GM03348 (cell line): ENCODE measurements around the gene SEC16A.

ENCODE experiments used
- DNase-seq: peaks from one replicate; pipeline ENCODE4 v3.0.0; 2012; ENCODE audit warnings: low spot score

The SEC16A gene

DNA sequence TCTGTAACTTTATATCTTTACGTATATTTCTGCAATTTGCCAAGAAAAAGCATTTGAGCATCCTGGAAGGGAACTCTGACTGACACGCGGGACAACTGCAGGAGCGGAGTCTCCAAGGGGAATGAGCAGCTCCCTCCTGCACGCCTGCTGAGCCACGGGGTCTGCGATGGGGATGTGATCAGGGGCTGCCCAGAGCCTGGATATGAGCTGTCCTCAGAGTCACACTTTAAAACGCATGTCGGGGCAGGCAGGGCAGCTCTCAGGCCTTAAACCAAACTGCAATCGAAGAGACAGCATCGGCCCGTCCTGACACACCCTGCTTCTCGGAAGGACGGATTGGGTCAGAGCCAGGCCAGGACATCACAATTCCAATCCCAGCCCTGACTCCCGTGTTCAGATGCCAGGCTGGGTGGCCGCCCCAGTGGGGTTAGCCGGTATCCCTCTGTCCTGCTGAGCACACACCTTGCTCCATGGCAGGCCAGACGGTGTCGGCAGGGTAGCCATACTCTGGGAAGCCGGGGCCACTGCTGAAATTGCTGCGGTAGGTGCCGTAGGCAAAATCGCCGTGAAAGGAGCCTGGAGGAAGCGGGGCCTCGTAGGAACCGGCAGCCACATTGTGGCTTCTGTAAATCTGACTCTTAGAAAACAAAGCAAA lies 17.2 kb downstream of the SEC16A start:
- DNase-seq = no peak

DNA sequence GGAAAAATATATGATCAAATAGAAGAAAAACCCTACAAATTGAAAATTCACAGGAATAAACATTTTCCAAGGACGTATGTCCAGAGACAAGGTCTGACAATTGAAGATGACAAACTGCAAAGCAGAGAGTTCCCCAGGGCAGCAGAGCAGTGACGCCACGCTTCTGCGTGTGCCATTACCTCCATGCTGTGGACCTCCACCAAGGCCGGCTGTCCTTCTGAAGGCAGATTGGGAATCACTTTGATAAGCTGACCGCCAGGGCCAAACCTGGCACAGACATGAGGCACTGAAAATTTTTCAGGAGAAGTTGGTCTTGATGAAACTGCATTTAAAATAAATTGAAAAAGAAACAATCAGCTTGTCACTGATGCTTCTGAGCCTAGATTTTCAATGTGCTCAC lies 18.6 kb downstream of the SEC16A start:
- no peak for DNase-seq

DNA sequence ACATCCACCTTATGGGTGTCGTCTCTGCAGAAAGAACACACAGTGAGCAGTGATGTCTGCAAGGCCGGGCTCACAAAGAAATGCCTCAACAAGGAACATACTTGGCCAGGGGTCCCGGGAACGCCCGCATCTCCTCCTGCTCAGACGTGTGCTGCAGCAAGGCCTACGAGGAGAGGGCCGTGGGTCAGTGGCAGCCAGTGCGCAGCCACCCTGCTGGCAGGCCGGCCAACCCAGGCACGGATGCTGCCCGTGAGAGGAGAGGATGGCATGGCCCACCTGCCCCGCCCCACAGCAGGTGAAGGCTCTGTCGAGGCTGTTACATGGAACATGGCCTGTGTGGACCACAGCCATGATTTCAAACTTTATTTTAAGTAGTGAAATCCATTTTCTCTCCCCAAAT lies 19.3 kb downstream of the SEC16A start:
- no peak for DNase-seq

DNA sequence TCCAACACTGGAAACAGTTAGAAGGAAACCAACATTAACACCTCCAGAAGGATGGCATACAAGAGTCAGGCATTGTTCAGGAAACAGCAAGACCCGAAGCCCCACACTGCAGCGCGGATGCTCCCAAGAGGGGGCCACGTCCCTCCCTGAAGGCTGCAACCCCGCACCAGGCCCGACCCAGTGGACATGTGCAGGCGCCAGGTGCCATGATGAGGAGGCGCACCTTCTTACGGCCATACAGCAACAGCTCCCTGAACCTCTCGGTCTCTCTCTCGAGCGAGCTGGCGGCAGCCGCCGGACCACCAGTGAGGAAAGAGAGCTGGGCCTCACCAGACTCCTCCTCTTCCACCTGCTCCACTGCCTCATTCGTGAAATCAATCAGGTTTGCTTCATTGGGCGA lies 20.2 kb downstream of the SEC16A start:
- no peak for DNase-seq

DNA sequence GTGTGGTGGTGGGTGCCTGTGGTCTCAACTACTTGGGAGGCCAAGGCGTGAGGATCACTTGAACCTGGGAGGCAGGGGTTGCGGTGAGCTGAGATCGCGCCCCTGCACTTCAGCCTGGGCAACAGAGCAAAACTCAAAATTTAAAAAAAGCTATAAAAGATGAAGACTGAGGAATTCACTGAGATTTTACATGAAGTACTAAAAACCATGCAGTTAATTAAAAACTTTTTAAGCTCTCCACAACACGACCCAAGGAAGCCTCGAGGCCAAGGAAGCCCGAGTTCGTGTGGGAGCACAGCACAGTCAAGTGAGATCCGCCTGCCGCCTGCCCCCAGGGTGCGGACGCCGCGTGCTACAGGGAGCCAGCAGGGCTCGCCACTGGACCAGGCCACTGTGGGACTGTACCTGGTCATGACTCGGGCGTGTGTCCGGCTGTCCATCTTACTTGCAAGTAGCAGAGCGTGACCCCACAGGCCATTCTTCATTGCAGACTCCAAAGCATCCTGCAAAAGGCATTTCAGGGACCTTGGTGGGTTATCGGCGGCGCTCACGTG lies 22.0 kb downstream of the SEC16A start:
- no peak for DNase-seq

DNA sequence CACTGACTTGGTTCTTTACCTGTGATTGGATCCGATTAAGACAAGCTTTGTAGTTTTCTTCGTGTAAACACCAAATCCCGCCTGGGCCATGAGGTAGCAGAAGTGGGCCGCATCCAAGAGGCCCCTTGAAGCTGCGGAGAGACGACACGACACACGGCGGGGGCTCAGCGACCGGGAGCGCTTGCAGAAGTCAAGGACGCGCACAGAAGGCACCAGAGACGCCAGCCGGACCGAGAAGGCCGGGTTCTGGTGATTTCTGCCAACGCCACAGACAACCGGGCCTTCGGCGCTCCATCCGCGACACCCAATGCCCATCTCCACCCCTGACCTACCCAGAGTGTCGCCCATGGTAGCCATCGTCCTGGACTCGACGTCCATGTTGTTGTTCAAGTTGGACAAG lies 23.4 kb downstream of the SEC16A start:
- no peak for DNase-seq

DNA sequence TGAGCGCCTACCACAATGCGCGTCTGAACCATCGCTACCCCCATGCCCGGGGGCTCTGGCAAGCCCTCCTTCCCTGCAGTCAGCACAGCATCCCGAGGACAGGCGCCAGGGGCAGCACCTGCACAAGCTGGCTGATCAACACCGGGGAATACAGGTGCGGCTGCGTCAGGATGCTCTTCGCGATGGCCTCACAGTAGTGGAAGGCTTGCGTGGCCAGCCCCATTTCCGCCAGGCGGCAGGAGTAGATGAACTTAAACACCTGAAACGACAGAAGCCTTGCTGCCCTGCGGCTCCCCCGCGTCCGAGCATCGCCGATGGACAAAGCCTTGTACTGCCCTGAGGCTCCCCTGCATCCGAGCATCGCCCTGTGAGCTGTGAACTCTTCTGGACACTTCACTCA lies 25.5 kb downstream of the SEC16A start:
- no peak for DNase-seq

DNA sequence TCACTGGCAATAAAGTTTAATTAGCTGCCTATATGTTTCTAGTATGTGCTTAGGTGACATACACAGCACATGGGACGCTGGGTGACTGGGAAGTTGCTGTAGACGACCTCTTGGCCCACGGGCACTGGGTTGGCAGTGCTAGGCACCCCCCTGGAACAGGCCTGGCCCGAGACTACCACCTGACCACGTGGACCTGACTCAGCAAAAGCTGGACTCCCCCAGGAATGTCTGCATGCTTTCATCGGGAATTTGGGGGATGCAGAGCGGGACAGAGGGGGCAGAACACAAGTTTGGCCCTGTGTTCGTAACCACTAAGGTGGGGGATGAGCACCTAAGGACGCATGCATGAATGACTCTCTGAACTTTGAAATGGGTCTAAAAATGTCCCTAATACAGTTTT lies 26.6 kb downstream of the SEC16A start:
- no peak for DNase-seq

DNA sequence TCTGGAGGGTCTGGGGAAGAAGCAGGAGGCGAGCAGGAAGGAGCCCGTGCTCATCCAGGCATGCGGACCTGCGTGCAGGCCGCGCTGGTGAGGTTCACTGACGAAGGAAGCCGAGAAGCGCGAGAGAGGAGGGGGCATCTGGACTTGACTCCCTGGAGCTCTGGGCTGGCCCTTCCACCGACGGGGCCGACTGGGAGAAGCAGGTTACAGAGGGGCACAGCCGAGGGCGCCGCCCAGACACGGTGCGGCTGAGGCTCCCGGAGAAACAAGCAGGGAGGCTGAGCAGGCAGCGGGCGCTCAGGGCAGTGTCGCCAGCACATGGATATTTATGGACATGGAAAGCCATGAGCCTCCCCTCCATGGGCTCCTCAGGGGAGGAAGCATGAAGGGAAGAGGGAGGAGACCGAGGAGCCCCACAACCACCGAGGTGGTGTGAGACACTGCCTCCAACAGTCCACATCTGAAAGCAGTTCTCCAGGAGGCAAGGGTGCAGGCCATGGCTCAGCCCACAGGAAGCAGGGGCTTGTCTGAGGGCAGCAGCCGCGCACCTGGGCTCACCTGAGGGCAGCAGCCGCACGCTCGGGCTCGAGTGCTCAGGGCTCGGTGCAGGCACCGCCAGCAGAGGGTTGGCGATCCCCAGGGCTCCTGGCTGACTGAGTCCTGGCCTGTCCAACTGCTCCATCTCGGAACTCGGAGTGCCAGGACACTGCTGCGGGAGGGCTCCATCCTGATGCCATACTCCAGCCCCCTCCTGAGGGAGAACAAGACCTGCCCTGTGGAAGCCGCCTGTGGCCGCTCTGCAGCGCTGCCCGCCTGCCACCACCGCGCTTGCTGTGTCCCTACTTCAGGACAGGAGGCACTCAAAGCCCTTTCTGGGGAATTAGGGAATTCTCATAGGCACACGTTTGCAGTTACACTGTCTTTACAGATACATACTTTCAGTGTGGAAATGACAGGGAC lies 27.5 kb downstream of the SEC16A start:
- no peak for DNase-seq

DNA sequence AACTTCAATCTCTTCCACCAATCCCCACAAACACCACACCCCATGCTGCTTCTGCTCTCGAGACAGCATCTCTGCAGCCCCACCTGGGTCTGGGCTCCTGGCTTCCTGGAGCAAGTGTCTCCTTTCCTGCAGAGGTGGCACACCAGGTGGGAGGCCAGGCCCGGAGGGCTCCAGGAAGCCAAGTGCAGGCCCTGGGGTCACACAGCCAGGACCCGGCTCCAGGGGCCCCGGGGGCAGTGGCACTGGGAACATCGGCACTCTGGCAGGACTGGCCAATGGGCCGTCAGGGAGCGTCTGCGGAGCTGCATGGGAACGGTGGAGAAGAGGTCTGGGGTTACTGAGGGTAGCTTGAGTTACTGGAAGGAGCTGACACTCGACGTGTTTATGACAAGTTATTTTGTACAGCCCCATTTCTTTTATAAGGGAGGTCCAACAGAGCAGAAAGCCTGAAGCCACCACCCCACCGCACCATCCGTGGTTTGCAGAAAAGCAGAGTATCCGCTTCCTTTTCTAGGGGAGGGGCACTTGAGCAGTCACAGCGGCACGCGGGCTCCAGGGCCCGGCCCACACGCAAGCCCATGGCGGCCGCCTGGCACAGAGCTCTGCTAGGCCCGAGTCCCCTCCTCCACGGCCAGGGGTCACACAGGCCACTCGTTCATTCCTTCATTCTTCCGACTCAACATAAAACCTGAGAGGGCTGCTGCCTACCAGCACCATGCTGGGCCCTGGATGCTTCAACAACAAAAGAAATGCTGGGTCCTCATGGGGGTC lies 28.6 kb downstream of the SEC16A start:
- no peak for DNase-seq

DNA sequence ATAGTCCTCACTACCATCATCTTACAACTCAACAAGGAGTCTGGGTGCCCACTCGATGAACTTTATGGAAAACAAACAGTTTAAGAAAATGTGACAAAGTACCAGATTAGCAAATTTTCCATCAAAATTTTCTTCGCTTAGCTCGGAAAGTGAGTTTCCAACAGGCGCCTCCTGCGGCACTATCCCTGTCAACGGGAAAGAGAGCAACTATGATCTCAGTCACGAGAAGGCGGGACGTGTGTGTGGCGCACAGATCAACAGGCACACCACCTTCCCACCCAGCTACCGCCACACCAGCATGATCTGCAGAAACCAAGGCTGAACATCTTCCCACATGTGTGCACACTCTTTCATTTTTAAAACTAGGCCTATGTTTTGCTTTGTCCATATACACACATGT lies 29.5 kb downstream of the SEC16A start:
- DNase-seq = no peak

DNA sequence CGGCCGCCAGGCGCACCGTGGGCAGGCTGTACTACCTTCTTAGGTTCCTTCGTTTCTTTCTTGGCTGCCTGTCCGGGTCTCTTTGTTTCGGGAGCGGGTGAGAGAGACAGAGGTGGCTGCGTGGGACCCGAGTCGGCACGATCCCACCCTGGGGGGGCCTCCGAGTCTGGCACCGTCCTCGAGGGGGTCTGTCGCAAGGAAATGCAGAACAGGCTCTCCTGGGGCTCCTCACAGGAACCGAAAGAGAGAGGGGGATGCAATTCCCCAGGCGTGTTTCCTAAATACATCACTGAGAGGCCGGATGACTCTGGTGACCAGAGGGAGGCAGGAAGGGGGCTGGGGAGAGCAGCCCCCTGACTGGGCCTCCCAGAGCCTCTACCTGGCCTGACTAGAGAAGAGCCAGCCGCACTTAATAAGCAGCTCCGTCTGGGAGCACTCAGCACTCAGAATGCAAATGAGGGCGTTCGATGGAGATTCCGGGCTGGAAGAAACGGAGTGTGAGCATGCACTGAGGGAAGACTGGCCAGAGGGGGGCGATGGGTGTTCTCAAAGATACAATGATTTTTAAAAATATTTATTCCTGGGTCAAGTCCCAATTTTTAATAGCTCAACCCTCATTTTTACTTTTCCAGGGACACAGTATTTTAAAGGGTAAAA lies 31.5 kb downstream of the SEC16A start:
- no peak for DNase-seq

DNA sequence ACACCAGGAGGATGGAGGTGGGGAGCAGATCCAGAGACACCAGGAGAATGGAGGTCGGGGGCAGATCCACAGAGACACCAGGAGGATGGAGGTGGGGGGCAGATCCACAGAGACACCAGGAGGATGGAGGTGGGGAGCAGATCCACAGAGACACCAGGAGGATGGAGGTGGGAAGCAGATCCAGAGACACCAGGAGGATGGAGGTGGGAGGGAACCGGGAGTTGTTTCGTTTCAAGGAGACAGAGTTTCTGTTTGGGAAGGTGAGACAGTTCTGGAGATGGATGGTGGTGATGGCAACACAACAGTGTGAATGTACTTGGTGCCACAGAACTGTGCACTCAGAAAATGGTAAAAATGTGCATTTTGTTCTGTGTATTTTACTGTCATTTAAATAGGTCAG lies 34.2 kb downstream of the SEC16A start:
- DNase-seq = no peak

DNA sequence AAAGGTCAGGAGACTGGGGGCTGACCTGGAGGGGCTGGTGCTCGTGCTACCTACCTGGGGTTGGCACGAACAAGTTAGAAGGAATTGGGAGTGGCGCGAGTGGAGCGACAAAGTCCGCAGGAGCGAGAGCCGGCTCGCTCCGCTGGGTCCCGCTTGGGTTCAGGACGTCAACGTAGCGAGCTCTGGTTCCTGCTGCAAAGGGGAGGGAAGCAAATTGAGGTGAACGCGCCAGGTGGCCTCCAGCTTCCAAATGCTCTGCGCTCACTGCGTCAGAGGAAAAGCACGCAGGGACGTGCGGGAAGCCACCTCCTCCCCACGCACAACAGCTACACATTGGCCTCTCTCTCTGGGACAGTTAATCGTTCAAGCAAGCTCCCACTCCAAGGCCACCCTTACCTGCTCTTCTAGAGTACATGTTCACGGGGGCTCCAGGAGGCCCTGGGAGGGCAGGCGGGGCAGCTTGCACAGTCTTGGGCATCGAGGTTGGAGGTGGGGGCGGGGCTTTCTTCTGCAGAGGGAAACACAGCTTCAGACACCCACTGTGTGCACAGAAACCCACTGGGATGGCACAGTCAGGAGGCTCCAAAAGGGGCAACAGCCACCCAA lies 35.6 kb downstream of the SEC16A start:
- DNase-seq = no peak

DNA sequence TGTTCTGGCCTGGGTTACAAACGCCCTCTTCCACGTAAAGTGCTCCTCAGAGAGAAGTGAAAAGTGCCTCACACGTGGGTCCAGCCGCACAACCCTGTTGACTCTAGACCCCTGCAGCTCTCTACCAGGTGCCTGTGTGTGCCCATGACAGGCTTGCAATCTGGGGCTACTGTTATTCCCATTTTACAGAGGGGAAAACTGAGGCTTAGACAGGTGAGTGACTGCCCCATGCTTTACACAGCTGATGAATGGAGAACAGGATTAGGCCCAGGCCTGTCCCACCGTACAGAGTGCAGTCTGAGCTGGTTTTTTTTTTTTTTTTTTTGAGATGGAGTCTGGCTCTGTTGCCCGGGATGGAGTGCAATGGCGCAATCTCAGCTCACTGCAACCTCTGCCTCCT lies 37.0 kb downstream of the SEC16A start:
- DNase-seq = no peak

DNA sequence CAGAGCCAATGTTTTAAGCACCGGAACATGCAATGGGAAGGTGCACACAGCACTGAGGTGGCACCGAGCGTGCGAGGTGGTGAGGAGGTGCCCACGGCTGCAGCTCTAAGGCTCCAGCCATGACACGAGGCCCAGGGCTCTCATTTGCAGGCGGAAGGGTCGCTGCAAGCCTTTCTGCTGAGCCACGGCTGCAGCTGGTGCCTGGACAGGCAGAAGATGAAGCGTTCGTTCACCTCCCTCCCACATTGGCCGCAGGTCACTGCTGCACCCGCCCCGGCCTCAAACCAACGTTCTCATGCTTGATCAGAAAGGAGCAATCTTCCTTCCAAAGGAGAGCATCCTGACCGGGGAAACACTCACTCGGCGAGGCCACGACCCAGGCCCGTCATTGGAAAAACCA lies 38.7 kb downstream of the SEC16A start:
- DNase-seq = no peak

DNA sequence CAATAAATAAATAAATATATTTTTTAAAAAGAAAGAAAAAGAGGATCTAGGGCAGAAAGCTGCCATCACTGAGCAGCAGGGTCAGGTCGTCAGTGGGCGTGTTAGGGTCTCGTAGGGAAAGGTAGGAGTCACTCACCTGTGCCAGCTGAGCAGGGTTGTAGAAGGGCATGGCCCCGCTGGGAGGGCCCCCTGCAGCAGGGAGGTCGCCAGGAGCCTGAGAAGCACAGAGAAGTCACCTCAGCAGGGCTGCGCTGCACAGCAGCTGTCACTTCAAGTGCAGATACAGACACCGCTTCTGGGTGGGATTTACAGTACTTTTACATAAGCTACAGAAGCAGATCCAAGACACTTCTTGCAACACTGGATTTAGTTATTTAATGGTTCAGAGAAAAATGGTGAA lies 39.2 kb downstream of the SEC16A start:
- no peak for DNase-seq

DNA sequence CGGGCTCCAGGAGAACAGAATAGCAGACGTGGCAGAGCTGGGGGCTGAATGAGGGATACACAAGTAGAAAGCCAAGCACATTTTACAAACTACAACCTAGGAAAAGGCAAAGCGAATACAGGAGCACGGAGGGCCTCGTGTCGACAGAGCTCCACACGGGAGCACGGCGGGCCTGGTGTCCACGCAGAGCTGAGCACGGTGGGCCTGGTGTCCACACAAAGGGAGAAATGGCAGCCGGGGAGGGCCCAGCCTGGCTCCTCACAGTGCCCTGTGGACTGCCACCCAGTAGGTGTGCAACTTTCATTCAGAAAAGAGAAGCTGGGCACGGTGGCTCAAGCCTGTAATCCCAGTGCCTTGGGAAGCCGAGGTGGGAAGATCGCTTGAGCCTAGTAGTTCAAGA lies 39.8 kb downstream of the SEC16A start:
- DNase-seq = no peak

DNA sequence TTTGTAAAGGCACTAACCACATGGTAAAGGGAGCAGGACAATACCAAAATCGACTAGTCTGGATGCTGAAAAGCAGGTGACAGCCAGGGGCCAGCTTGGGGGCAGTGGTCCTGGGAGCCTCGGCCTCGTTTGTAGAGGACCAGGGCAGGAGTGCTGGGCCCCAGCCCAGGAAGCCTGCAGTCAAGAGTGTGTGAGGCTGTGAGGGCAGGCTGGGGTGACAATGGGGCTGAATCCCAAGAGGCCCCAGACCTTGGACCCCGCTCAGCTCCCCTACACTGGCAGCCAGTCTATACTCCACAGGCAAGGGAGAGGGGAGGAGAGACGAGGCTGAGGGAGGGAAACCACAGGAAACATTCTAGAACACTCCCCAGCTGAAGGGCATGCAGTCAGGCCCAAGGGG lies 40.6 kb downstream of the SEC16A start:
- DNase-seq = no peak

DNA sequence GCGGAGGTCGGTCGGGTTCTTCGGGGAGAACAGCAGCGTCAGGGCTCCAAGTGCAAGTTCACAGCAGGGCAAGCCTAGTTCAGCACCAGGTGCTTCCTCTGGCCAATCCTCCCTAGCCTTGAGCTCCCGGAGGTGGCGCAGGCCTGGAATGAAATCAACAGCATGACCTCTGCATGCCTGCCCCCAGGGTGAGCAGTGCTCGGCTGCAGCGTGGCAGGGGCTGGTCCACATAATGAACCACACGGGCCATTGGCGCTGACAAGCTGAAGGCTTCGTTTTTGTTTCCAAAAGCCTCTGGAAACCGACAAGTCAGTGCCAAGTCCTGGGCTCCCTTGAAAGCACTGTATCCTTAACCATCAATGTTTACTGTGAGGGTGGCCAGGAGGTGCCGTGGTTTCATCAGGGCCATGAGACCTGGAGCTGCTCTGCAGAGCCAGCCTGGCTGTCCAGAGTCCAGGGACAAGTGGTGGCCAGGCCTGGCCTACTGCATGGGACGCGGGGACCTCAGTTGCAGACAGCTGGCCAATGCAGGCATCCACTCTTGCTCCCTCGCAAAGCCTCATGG lies 41.1 kb downstream of the SEC16A start:
- no peak for DNase-seq

DNA sequence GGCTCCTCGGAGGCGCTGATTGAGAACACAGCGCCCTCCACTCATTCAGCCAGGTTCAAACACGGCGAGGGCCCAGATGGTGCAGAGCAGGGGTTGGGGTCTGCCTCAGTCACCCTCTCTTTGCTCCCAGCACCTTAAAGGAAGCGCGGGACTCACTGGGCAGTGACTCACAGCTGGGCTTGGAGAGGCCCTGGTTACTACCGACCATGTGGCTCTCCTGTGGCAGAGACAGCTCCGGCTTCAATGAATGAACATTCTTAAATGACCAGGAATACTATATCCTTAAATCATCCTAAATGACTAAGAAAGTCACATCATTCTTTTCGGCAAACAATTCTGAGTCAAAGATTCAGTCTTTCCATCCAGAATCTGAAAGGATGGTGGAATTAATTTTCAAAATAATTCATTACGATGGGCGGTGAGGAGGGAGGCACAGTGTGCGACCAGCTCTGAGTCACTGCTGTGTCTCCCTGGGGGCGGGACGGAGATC lies 41.6 kb downstream of the SEC16A start:
- DNase-seq = no peak
